ENCODE results near the gene CCM2. TPM values are rescaled to one million over a fixed set of nuclear protein-coding genes. Genes with fewer than 3 reads are reported as not detected.
A peak's percentile ranks its signal among the peaks of the same experiment; 100 is the strongest.

CCM2 gene
- 100 to 1,000 TPM; 130 to 134 TPM for total RNA-seq

GRCh38 chr7:45000093-45001032, at the start of gene CCM2:
Gene CCM2, plus strand, starts transcription at chr7:45000201. Its CDS starts 133 bp downstream, at chr7:45000334.
- Mint-ChIP-seq H3K27me3 (no peaks in the 10 kb centered on the region), H3K27ac (peak within 1 kb of the TSS; percentile 87), H3K9me3 (no peaks in the 10 kb centered on the region), H3K36me3 (ENCODE audit: low read depth) (peaks cover 10% of the 10 kb centered on the region), H3K4me3 (peak within 1 kb of the TSS; percentile 85), H3K4me1 (peaks cover 56% of the 10 kb centered on the region)
- ChIA-PET POLR2A (interaction anchor here (0.9 to 10.5 kb wide), 21 partner anchors 9 to 418 kb away, joined by 3 to 493 read pairs (median 7); partner anchors contain the start of genes H2AZ2, MYO1G, OGDH and PURB), CTCF (interaction anchor here (1.0 to 8.0 kb wide), 16 partner anchors 10 to 136 kb away, joined by 3 to 88 read pairs (median 5); partner anchors contain the start of gene TBRG4)
- DNase-seq, result no peak

GRCh38 chr7:44953156-44953555, 46.8 kb upstream of the CCM2 start:
- DNase-seq, result no peak
- H3K4me1 Mint-ChIP-seq, result no peaks in the 10 kb centered on the region
- H3K36me3 Mint-ChIP-seq (ENCODE audit: low read depth), result no peaks in the 10 kb centered on the region
- ChIA-PET CTCF (interaction anchor here (1.8 kb wide), 1 partner anchor 20 kb away, joined by 6 read pairs; no protein-coding TSS in a partner anchor), POLR2A (interaction anchor here (0.8 to 7.3 kb wide), 4 partner anchors 11 to 347 kb away, joined by 3 to 52 read pairs (median 6); partner anchors contain the start of gene OGDH)
- H3K27me3 Mint-ChIP-seq, result peaks cover 40% of the 10 kb centered on the region
- no peak overlapping the region for H3K27ac Mint-ChIP-seq
- no peaks in the 10 kb centered on the region for H3K9me3 Mint-ChIP-seq
- no peak overlapping the region for H3K4me3 Mint-ChIP-seq

GRCh38 chr7:44955733-44956132, 44.3 kb upstream of the CCM2 start:
- H3K4me1 Mint-ChIP-seq, result peaks cover 20% of the 10 kb centered on the region
- POLR2A ChIA-PET, result interaction anchor here (0.9 to 7.3 kb wide), 19 partner anchors 8 to 373 kb away, joined by 3 to 52 read pairs (median 5); partner anchors contain the start of gene TMED4
- H3K27ac Mint-ChIP-seq, result no peak overlapping the region
- H3K4me3 Mint-ChIP-seq, result no peak overlapping the region
- no peaks in the 10 kb centered on the region for H3K9me3 Mint-ChIP-seq
- DNase-seq, result no peak
- peaks cover 28% of the 10 kb centered on the region for H3K27me3 Mint-ChIP-seq
- peaks cover 7% of the 10 kb centered on the region for H3K36me3 Mint-ChIP-seq (ENCODE audit: low read depth)
- CTCF ChIA-PET, result interaction anchor here (0.5 to 2.2 kb wide), 2 partner anchors 57 to 180 kb away, joined by 3 to 9 read pairs; no protein-coding TSS in a partner anchor

GRCh38 chr7:44956157-44956766, 43.7 kb upstream of the CCM2 start:
- Mint-ChIP-seq H3K9me3 (no peaks in the 10 kb centered on the region), H3K27ac (no peak overlapping the region), H3K36me3 (ENCODE audit: low read depth) (peaks cover 7% of the 10 kb centered on the region), H3K27me3 (peaks cover 24% of the 10 kb centered on the region), H3K4me3 (no peak overlapping the region), H3K4me1 (peaks cover 20% of the 10 kb centered on the region)
- POLR2A ChIA-PET, result interaction anchor here (0.6 to 7.3 kb wide), 12 partner anchors 8 to 181 kb away, joined by 3 to 52 read pairs (median 6); no protein-coding TSS in a partner anchor
- CTCF ChIA-PET, result interaction anchor here (0.5 to 2.2 kb wide), 2 partner anchors 56 to 179 kb away, joined by 3 to 9 read pairs; no protein-coding TSS in a partner anchor
- no peak for DNase-seq

- Mint-ChIP-seq H3K4me3 (no peak overlapping the region), H3K4me1 (peaks cover 21% of the 10 kb centered on the region), H3K27ac (peak overlapping the region; percentile 28), H3K27me3 (peaks cover 10% of the 10 kb centered on the region), H3K36me3 (ENCODE audit: low read depth) (peaks cover 13% of the 10 kb centered on the region), H3K9me3 (no peaks in the 10 kb centered on the region)
- CTCF ChIA-PET, result no interaction called here
- POLR2A ChIA-PET, result interaction anchor here (1.7 to 22.8 kb wide), 2 partner anchors 23 to 63 kb away, joined by 3 to 517 read pairs; partner anchors contain the start of gene MYO1G
- DNase-seq, result no peak
Observed at GRCh38 chr7:44958645-44959344, 41.2 kb upstream of the CCM2 start.

- DNase-seq, result peak; percentile 75
- H3K36me3 Mint-ChIP-seq (ENCODE audit: low read depth), result peaks cover 20% of the 10 kb centered on the region
- no peaks in the 10 kb centered on the region for H3K9me3 Mint-ChIP-seq
- H3K4me3 Mint-ChIP-seq, result no peak overlapping the region
- ChIA-PET POLR2A (interaction anchor here (1.4 to 22.8 kb wide), 3 partner anchors 22 to 102 kb away, joined by 5 to 517 read pairs (median 5); partner anchors contain the start of gene MYO1G), CTCF (no interaction called here)
- peak overlapping the region; percentile 73 for H3K27ac Mint-ChIP-seq
- peaks cover 8% of the 10 kb centered on the region for H3K27me3 Mint-ChIP-seq
- H3K4me1 Mint-ChIP-seq, result peaks cover 21% of the 10 kb centered on the region
Observed at GRCh38 chr7:44959433-44959951, 40.5 kb upstream of the CCM2 start.

GRCh38 chr7:44960011-44960580, 39.9 kb upstream of the CCM2 start:
- H3K4me1 Mint-ChIP-seq, result peaks cover 21% of the 10 kb centered on the region
- H3K9me3 Mint-ChIP-seq, result no peaks in the 10 kb centered on the region
- POLR2A ChIA-PET, result interaction anchor here (0.7 to 22.8 kb wide), 5 partner anchors 9 to 372 kb away, joined by 3 to 517 read pairs (median 5); partner anchors contain the start of gene MYO1G
- DNase-seq, result no peak
- peak overlapping the region; percentile 73 for H3K27ac Mint-ChIP-seq
- peaks cover 26% of the 10 kb centered on the region for H3K36me3 Mint-ChIP-seq (ENCODE audit: low read depth)
- peaks cover 2% of the 10 kb centered on the region for H3K27me3 Mint-ChIP-seq
- CTCF ChIA-PET, result no interaction called here
- no peak overlapping the region for H3K4me3 Mint-ChIP-seq

- H3K36me3 Mint-ChIP-seq (ENCODE audit: low read depth), result peaks cover 42% of the 10 kb centered on the region
- POLR2A ChIA-PET, result interaction anchor here (0.6 to 22.8 kb wide), 8 partner anchors 9 to 115 kb away, joined by 3 to 517 read pairs (median 4); partner anchors contain the start of gene MYO1G
- CTCF ChIA-PET, result no interaction called here
- H3K9me3 Mint-ChIP-seq, result no peaks in the 10 kb centered on the region
- H3K27me3 Mint-ChIP-seq, result no peaks in the 10 kb centered on the region
- H3K4me3 Mint-ChIP-seq, result no peak overlapping the region
- H3K4me1 Mint-ChIP-seq, result peaks cover 23% of the 10 kb centered on the region
- peak; percentile 44 for DNase-seq
- H3K27ac Mint-ChIP-seq, result no peak overlapping the region
Observed at GRCh38 chr7:44961844-44962482, 38.0 kb upstream of the CCM2 start.

- POLR2A ChIA-PET, result interaction anchor here (1.3 to 22.8 kb wide), 5 partner anchors 10 to 160 kb away, joined by 3 to 517 read pairs (median 5); partner anchors contain the start of gene MYO1G
- Mint-ChIP-seq H3K27me3 (no peaks in the 10 kb centered on the region), H3K27ac (no peak overlapping the region), H3K36me3 (ENCODE audit: low read depth) (peaks cover 49% of the 10 kb centered on the region), H3K9me3 (no peaks in the 10 kb centered on the region), H3K4me1 (peaks cover 23% of the 10 kb centered on the region), H3K4me3 (no peak overlapping the region)
- DNase-seq, result no peak
- CTCF ChIA-PET, result interaction anchor here (2.2 kb wide), 1 partner anchor 10 kb away, joined by 10 read pairs; no protein-coding TSS in a partner anchor
Observed at GRCh38 chr7:44962483-44963251, 37.3 kb upstream of the CCM2 start.

- Mint-ChIP-seq H3K4me3 (no peak overlapping the region), H3K9me3 (no peaks in the 10 kb centered on the region), H3K27ac (no peak overlapping the region), H3K36me3 (ENCODE audit: low read depth) (peaks cover 59% of the 10 kb centered on the region), H3K27me3 (no peaks in the 10 kb centered on the region), H3K4me1 (peaks cover 26% of the 10 kb centered on the region)
- no peak for DNase-seq
- ChIA-PET POLR2A (interaction anchor here (0.9 to 22.8 kb wide), 12 partner anchors 11 to 381 kb away, joined by 3 to 517 read pairs (median 4); partner anchors contain the start of genes H2AZ2, MYO1G and TMED4), CTCF (interaction anchor here (1.2 to 2.2 kb wide), 2 partner anchors 9 to 172 kb away, joined by 3 to 10 read pairs; no protein-coding TSS in a partner anchor)
Observed at GRCh38 chr7:44963364-44964290, 36.4 kb upstream of the CCM2 start.

Data from activated CD4-positive, alpha-beta memory T cell treated with anti-CD3 and anti-CD28 coated beads, Interleukin-2, amount 10 ng/mL, durations not matched to agents 7 days and 5 days (primary cell).